ENCODE data around the gene STK32C. TPM values are rescaled to one million over a fixed set of nuclear protein-coding genes. Genes with fewer than 3 reads are reported as not detected.

Gene STK32C
- total and polyA plus RNA-seq, 4 donors = 4.9 to 12.4 (median 9.7) TPM

DNA sequence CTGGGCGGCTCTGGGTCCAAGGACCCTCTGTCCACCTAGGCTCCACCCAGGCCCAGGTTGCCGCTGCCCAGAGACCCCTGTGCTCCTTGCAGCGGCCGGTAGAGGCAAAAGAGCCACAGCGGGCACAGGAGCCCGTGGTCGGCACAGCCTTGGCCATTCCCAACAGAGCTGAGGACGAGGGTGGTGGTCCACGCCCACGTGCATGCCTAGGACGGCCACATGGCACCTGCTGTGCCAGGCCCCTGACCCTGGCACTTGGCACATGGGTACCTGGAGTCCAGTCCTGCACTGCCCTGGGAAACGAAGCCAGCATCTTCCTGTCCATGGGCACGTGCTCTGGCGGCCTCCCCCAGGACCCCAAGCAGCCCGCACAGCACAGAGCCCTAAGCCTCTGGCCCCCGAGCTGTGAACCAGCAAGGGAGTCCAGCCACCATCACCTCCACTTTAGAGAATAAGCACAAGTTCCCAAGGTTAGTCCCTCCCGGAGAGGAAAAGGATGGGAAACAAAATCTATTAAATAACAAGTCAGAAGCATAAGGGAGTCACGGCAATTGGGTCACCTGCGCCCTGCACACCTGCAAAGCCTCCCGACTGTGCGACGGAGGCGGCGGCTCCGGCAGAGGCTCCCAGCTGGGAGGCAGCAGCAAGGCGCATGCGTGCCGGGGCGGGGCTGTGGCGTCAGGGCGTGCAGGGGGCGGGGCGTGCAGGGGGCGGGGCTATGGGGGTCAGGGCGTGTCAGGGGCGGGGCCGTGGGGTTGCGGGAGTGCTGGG is 59.1 kb downstream of the STK32C start:
- no peak for ATAC-seq (ENCODE audit: low FRiP score)
- DNase-seq = no peak
- Histone ChIP-seq H3K4me3 (ENCODE audit: low read length in 2 of 2) (no peak overlapping the region), H3K9me3 (ENCODE audit: control insufficient read depth, low read length) (no peaks in the 10 kb centered on the region), H3K4me1 (ENCODE audit: control insufficient read depth in 1 of 2, insufficient read depth in 2 of 2, low read length in 2 of 2) (no peaks in the 10 kb centered on the region), H3K27me3 (ENCODE audit: control insufficient read depth in 1 of 2, insufficient read depth in 2 of 2, low read length in 1 of 2) (no peaks in the 10 kb centered on the region), H3K36me3 (ENCODE audit: control insufficient read depth in 1 of 2, insufficient read depth in 2 of 2, low read length in 1 of 2) (no peaks in the 10 kb centered on the region), H3K27ac (ENCODE audit: low read depth in 1 of 2, low read length in 2 of 2) (no peak overlapping the region)
- intact Hi-C loops (cut with DNase I) = no loop called here
- 54 to 61% methylated on average over 35 to 38 of the region's 38 CpGs for WGBS, 2 donors

DNA sequence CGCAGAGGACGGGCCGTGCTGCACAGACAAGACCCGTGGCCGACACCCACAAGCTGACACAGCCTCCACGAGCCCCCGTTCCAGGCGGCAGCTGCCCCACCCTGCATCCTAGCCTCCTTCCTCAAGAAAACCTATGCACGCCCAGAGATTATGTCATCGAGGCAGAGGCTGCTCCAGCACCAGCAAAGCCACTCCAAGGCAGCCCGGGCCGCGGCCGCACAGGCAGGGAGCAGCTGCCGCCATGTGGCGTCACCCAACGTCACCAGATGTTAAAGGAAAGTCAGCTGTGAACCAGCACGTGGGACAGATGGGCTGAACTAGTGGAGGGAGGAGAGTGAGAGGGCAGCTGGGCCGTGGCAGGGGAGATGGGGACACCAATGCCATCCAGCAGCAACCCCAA is 59.8 kb downstream of the STK32C start:
- H3K36me3 ChIP-seq (ENCODE audit: control insufficient read depth in 1 of 2, insufficient read depth in 2 of 2, low read length in 1 of 2) = no peaks in the 10 kb centered on the region
- ATAC-seq (ENCODE audit: low FRiP score) = no peak
- H3K4me3 ChIP-seq (ENCODE audit: low read length in 2 of 2) = no peak overlapping the region
- H3K4me1 ChIP-seq (ENCODE audit: control insufficient read depth in 1 of 2, insufficient read depth in 2 of 2, low read length in 2 of 2) = no peaks in the 10 kb centered on the region
- no peak overlapping the region for H3K27ac ChIP-seq (ENCODE audit: low read depth in 1 of 2, low read length in 2 of 2)
- intact Hi-C loops (cut with DNase I) = no loop called here
- 72 to 86% methylated on average over 19 of the region's 19 CpGs for WGBS, 2 donors
- no peaks in the 10 kb centered on the region for H3K9me3 ChIP-seq (ENCODE audit: control insufficient read depth, low read length)
- no peaks in the 10 kb centered on the region for H3K27me3 ChIP-seq (ENCODE audit: control insufficient read depth in 1 of 2, insufficient read depth in 2 of 2, low read length in 1 of 2)
- DNase-seq = no peak

DNA sequence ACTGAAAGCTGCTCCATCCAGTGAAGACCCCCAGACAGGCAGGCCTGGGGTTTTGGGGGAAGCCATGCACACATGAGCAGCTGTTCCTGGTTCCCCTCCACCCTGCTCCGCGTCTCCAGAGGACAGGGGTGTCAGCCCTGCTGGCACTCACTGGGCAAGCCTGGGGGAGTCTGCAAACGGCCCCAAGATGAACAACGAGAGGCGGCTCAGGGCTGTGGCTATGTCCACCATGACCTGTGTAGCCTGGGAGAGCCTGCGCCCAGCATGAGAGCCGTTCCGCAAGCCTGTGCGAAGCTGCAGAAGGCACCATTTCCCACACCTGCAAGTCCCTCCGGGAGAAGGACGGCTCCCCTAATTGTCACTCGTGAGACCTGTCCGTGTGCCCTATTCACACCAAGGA is 61.5 kb downstream of the STK32C start:
- H3K4me1 ChIP-seq (ENCODE audit: control insufficient read depth in 1 of 2, insufficient read depth in 2 of 2, low read length in 2 of 2) = no peaks in the 10 kb centered on the region
- intact Hi-C loops (cut with DNase I) = no loop called here

DNA sequence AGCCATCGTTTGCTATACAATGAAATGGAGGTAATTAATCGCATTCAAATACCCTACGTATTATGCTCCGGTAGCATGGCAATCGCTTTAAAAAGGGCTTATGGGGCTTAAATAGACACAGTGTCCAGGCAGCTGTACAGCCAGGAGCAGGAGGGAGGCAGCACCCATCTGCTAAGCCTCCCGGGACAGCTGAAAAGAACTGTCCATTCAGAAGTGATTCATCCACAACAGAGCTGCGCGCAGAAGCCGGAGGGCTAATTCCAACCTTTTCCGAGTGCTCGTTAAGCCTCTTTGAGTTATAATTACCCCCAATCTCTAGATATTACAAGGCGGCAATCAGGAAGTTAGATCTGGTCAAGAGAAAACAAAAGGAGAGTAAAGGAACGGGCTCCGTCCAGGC is 62.7 kb downstream of the STK32C start:
- DNase-seq (no peak), ATAC-seq (ENCODE audit: low FRiP score) (no peak)
- H3K27ac ChIP-seq (ENCODE audit: low read depth in 1 of 2, low read length in 2 of 2) = no peak overlapping the region
- 94 to 96% methylated on average over 14 of the region's 14 CpGs for WGBS, 2 donors
- H3K9me3 ChIP-seq (ENCODE audit: control insufficient read depth, low read length) = no peaks in the 10 kb centered on the region
- intact Hi-C loops (cut with DNase I) = no loop called here
- H3K36me3 ChIP-seq (ENCODE audit: control insufficient read depth in 1 of 2, insufficient read depth in 2 of 2, low read length in 1 of 2) = no peaks in the 10 kb centered on the region
- H3K4me3 ChIP-seq (ENCODE audit: low read length in 2 of 2) = no peak overlapping the region
- H3K27me3 ChIP-seq (ENCODE audit: control insufficient read depth in 1 of 2, insufficient read depth in 2 of 2, low read length in 1 of 2) = no peaks in the 10 kb centered on the region
- no peaks in the 10 kb centered on the region for H3K4me1 ChIP-seq (ENCODE audit: control insufficient read depth in 1 of 2, insufficient read depth in 2 of 2, low read length in 2 of 2)

More for the DNA sequence above, 61.5 kb downstream of the STK32C start:
- DNase-seq (no peak), ATAC-seq (ENCODE audit: low FRiP score) (no peak)
- no peaks in the 10 kb centered on the region for H3K27me3 ChIP-seq (ENCODE audit: control insufficient read depth in 1 of 2, insufficient read depth in 2 of 2, low read length in 1 of 2)
- no peak overlapping the region for H3K27ac ChIP-seq (ENCODE audit: low read depth in 1 of 2, low read length in 2 of 2)
- WGBS, 2 donors = 89 to 90% methylated on average over 13 of the region's 13 CpGs
- H3K9me3 ChIP-seq (ENCODE audit: control insufficient read depth, low read length) = no peaks in the 10 kb centered on the region
- H3K36me3 ChIP-seq (ENCODE audit: control insufficient read depth in 1 of 2, insufficient read depth in 2 of 2, low read length in 1 of 2) = no peaks in the 10 kb centered on the region
- H3K4me3 ChIP-seq (ENCODE audit: low read length in 2 of 2) = no peak overlapping the region

DNA sequence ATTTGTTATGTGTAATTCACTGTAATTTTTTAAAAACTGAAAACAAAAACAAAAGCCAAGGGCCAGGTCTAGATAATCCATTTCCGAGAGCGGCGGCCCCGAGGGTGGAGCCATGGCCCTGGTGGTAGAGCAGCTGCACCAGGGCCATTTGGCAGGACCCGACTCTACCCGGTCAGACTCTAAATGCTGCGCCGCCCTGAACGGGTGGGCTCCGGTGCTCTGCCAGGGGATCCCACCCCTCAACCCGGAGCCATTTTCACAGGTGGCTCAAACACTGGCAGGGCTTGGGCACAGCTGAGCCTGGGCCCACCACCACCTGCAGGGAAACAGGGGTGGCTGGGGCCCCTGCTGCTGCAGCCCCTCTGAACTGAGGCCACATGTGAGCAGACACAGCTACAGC is 64.1 kb downstream of the STK32C start:
- H3K4me1 ChIP-seq (ENCODE audit: control insufficient read depth in 1 of 2, insufficient read depth in 2 of 2, low read length in 2 of 2) = no peaks in the 10 kb centered on the region
- H3K4me3 ChIP-seq (ENCODE audit: low read length in 2 of 2) = no peak overlapping the region
- DNase-seq (no peak), ATAC-seq (ENCODE audit: low FRiP score) (no peak)
- intact Hi-C loops (cut with DNase I) = no loop called here
- H3K9me3 ChIP-seq (ENCODE audit: control insufficient read depth, low read length) = no peaks in the 10 kb centered on the region
- no peaks in the 10 kb centered on the region for H3K36me3 ChIP-seq (ENCODE audit: control insufficient read depth in 1 of 2, insufficient read depth in 2 of 2, low read length in 1 of 2)
- WGBS, 2 donors = 92 to 96% methylated on average over 11 of the region's 11 CpGs
- no peak overlapping the region for H3K27ac ChIP-seq (ENCODE audit: low read depth in 1 of 2, low read length in 2 of 2)
- H3K27me3 ChIP-seq (ENCODE audit: control insufficient read depth in 1 of 2, insufficient read depth in 2 of 2, low read length in 1 of 2) = no peaks in the 10 kb centered on the region

DNA sequence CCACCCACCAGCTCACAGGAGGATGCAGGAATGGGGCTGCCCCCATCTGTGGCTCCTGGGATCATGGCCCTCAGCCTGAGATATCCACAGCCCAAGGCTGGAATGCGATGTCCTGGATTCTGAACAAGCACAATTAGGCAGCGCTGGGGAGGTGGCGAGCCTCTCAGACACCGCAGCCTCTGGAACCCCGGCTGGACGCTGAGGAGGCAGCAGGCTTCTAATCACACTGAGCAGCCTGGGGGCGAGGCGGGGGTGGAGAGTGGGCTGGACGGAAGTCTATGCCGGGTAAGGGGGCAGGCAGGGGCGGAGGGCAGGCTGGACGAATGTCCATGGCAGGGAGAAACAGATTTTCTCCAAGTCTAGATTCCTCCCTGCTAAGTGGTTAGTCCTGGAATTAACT is 64.6 kb downstream of the STK32C start:
- ATAC-seq (ENCODE audit: low FRiP score) (no peak), DNase-seq (no peak)
- H3K9me3 ChIP-seq (ENCODE audit: control insufficient read depth, low read length) = no peaks in the 10 kb centered on the region
- no peaks in the 10 kb centered on the region for H3K27me3 ChIP-seq (ENCODE audit: control insufficient read depth in 1 of 2, insufficient read depth in 2 of 2, low read length in 1 of 2)
- no peak overlapping the region for H3K27ac ChIP-seq (ENCODE audit: low read depth in 1 of 2, low read length in 2 of 2)
- H3K36me3 ChIP-seq (ENCODE audit: control insufficient read depth in 1 of 2, insufficient read depth in 2 of 2, low read length in 1 of 2) = no peaks in the 10 kb centered on the region
- WGBS, 2 donors = 73 to 82% methylated on average over 12 of the region's 12 CpGs
- H3K4me3 ChIP-seq (ENCODE audit: low read length in 2 of 2) = no peak overlapping the region
- intact Hi-C loops (cut with DNase I) = no loop called here
- H3K4me1 ChIP-seq (ENCODE audit: control insufficient read depth in 1 of 2, insufficient read depth in 2 of 2, low read length in 2 of 2) = no peaks in the 10 kb centered on the region

DNA sequence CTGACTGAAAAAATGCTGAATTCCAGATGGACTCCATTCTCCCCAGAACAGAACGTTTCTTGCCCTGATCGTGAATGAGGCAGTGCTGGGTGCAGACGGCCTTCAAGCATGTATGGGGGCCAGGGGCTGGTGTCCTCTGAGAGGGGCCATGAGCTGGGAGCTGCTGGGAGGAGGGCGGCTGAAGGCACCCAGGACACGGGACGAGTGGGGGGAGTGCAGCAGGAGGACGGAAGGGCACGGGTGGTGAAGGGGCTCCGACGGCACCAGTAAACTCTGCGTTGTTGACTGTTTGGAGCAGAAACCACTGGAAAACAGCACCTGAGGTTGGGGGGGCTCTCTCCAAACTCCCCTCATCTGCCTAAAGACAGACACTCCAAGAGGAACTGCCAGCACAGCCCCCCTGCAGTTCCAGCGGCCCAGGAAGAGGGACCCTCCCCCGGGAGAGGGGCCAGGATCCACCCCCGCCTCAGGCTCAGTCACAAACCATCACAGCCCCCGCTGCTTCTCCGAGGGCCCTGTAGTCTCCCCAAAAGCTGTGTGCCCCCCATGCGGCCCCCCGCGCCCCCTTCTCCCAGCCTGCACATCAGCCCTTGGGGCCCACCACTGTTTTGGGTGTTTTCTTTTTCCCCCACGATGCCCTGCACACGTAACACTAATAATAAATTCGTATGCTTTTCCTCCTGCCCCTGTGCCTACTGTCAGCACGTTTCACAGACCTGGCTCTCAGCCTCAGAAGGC is 65.5 kb downstream of the STK32C start:
- Histone ChIP-seq H3K4me1 (ENCODE audit: control insufficient read depth in 1 of 2, insufficient read depth in 2 of 2, low read length in 2 of 2) (no peaks in the 10 kb centered on the region), H3K27me3 (ENCODE audit: control insufficient read depth in 1 of 2, insufficient read depth in 2 of 2, low read length in 1 of 2) (no peaks in the 10 kb centered on the region), H3K4me3 (ENCODE audit: low read length in 2 of 2) (no peak overlapping the region), H3K27ac (ENCODE audit: low read depth in 1 of 2, low read length in 2 of 2) (no peak overlapping the region), H3K36me3 (ENCODE audit: control insufficient read depth in 1 of 2, insufficient read depth in 2 of 2, low read length in 1 of 2) (no peaks in the 10 kb centered on the region), H3K9me3 (ENCODE audit: control insufficient read depth, low read length) (no peaks in the 10 kb centered on the region)
- WGBS, 2 donors = 64 to 69% methylated on average over 22 to 23 of the region's 23 CpGs
- intact Hi-C loops (cut with DNase I) = no loop called here
- no peak for ATAC-seq (ENCODE audit: low FRiP score)
- no peak for DNase-seq

DNA sequence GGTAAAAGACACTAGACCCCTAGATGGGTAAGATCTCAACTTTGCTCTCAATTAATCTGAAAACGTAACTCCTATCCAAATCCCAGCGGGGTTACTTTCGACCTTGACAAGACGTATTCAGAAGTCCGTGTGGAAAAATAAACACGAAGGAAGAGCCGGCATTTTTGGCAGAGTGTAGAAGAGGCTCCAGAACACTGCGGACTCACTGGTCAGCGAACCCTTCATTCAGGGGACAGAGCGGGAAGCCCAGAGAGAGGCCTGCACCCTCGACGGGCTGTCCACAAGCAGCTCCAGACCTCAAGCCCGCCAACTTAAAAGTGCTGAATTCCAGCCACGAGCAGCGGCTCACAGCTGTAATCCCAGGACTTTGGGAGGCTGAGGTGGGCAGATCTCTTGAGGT is 66.3 kb downstream of the STK32C start:
- H3K27me3 ChIP-seq (ENCODE audit: control insufficient read depth in 1 of 2, insufficient read depth in 2 of 2, low read length in 1 of 2) = no peaks in the 10 kb centered on the region
- no peak for DNase-seq
- H3K4me3 ChIP-seq (ENCODE audit: low read length in 2 of 2) = no peak overlapping the region

DNA sequence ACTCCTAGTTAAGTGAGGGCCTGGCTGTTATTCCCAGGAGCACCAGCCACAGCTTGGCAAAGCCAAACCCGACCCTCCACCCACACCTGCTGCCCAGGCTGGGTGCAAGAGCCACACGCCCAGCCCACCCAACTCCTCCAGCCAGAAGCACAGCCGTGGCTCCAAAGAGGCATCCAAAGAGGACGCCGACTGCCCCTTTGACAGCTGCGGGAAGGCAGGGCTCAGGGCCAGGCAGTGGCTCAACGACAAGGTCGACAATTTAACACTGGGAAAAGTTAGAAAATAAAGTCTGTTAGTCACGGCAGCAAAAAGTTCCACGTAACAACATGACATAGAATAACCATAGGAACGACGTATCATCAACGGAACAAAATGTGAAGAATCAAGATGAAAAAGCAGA is 66.7 kb downstream of the STK32C start:
- Histone ChIP-seq H3K4me1 (ENCODE audit: control insufficient read depth in 1 of 2, insufficient read depth in 2 of 2, low read length in 2 of 2) (no peaks in the 10 kb centered on the region), H3K27ac (ENCODE audit: low read depth in 1 of 2, low read length in 2 of 2) (no peak overlapping the region), H3K27me3 (ENCODE audit: control insufficient read depth in 1 of 2, insufficient read depth in 2 of 2, low read length in 1 of 2) (no peaks in the 10 kb centered on the region), H3K9me3 (ENCODE audit: control insufficient read depth, low read length) (no peaks in the 10 kb centered on the region), H3K4me3 (ENCODE audit: low read length in 2 of 2) (no peak overlapping the region), H3K36me3 (ENCODE audit: control insufficient read depth in 1 of 2, insufficient read depth in 2 of 2, low read length in 1 of 2) (no peaks in the 10 kb centered on the region)
- intact Hi-C loops (cut with DNase I) = no loop called here
- ATAC-seq (ENCODE audit: low FRiP score) (no peak), DNase-seq (no peak)
- WGBS, 2 donors = 76 to 80% methylated on average over 13 of the region's 13 CpGs

More for the DNA sequence above, 66.3 kb downstream of the STK32C start:
- intact Hi-C loops (cut with DNase I) = no loop called here
- H3K9me3 ChIP-seq (ENCODE audit: control insufficient read depth, low read length) = no peaks in the 10 kb centered on the region
- H3K36me3 ChIP-seq (ENCODE audit: control insufficient read depth in 1 of 2, insufficient read depth in 2 of 2, low read length in 1 of 2) = no peaks in the 10 kb centered on the region
- ATAC-seq (ENCODE audit: low FRiP score) = no peak
- no peak overlapping the region for H3K27ac ChIP-seq (ENCODE audit: low read depth in 1 of 2, low read length in 2 of 2)
- 66 to 81% methylated on average over 15 of the region's 15 CpGs for WGBS, 2 donors
- no peaks in the 10 kb centered on the region for H3K4me1 ChIP-seq (ENCODE audit: control insufficient read depth in 1 of 2, insufficient read depth in 2 of 2, low read length in 2 of 2)
